Measurements from ENCODE around the gene JAZF1.
"Not testable (repeated sequence)": the region's sequence is repeated elsewhere in the genome, so short reads cannot be mapped to it uniquely, and the experiment has no call there.

The JAZF1 gene

GRCh38 chr7:28015169-28015568 lies 165.4 kb downstream of the JAZF1 start:
- H3K27ac ChIP-seq: no peak overlapping the region
- no peak for TF ChIP-seq ZFX (IDR thresholded peaks at IDR 0.05; ENCODE audit: borderline replicate concordance)
- TF ChIP-seq CTCF (IDR thresholded peaks at IDR 0.05): no peak

DNA sequence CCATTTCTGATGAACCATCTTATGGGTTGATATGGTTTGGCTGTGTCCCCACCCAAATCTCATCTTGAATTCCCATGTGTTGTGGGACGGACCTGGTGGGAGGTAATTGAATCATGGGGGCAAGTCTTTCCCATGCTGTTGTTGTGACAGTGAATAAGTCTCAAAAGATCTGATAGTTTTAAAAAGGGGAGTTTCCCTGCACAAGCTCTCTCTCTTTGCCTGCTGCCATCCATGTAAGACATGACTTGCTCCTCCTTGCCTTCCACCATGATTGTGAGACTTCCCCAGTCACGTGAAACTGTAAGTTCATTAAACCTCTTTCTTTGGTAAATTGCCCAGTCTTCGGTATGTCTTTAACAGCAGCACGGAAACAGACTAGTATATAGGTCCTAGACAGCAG lies 166.3 kb downstream of the JAZF1 start:
- H3K27ac ChIP-seq: not testable (repeated sequence)

- H3K27ac ChIP-seq: no peak overlapping the region
- no peak for TF ChIP-seq ZFX (IDR thresholded peaks at IDR 0.05; ENCODE audit: borderline replicate concordance)
Observed at GRCh38 chr7:28013441-28013840, 167.2 kb downstream of the JAZF1 start.

GRCh38 chr7:28013019-28013418 lies 167.6 kb downstream of the JAZF1 start:
- no peak for TF ChIP-seq ZFX (IDR thresholded peaks at IDR 0.05; ENCODE audit: borderline replicate concordance)
- no peak for TF ChIP-seq CTCF (IDR thresholded peaks at IDR 0.05)
- no peak overlapping the region for H3K27ac ChIP-seq

DNA sequence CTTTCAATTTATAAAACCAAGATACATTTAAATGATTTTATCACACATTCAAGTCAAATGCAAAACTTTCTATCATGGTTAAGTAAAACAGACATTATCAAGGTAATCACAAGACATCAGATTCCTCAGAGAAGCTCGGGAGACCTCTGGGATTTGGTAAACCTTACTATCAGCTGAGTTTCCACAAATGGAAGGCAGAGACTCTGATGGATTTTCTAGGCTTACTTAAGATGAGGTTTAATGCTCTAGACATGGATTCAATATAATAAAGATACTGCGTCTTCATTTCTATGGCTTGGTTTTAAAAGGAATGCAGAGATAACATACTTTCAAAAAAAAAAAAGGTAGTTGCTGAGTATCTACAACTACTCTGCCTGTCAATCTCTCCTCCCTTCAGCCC lies 171.7 kb downstream of the JAZF1 start:
- no peak overlapping the region for H3K27ac ChIP-seq
- TF ChIP-seq CTCF (IDR thresholded peaks at IDR 0.05) (no peak), ZFX (IDR thresholded peaks at IDR 0.05; ENCODE audit: borderline replicate concordance) (no peak)

DNA sequence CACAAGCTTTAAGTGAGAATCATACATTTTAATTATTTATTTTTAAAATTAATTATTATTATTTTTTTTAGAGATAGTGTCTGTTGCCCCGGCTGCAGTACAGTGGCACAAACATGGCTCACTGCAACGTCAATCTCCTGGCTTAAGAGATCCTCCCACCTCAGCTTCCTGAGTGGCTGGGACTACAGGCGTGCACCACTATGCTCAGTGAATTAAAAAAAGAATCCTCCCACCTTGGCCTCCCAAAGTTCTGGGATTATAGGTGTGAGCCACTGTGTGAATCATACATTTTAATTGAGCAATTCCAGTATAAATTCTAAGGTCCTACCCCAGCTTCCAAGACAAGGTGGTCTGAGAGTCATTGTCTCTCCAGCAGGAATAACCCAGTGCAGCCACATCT lies 172.4 kb downstream of the JAZF1 start:
- H3K27ac ChIP-seq: no peak overlapping the region
- TF ChIP-seq CTCF (IDR thresholded peaks at IDR 0.05) (no peak), ZFX (IDR thresholded peaks at IDR 0.05; ENCODE audit: borderline replicate concordance) (no peak)

DNA sequence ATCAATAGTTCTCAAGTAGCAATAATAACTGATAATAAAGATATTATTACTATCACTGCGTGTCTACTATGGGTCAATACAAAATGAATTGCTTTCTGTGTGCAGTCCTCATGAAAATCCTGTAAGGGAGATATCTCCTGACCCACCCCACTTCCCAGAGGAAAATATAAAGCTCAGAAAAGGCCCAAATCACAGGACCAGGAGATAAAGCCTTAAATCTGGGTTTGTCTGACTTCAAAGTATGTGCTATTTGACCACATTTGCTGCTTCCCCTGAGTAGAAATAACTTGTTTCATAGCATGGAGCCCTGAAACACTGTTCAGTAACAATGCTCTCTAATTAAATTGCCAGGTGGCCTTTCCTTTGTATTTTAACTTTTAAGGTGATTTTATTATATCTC lies 174.1 kb downstream of the JAZF1 start:
- H3K27ac ChIP-seq: no peak overlapping the region
- no peak for TF ChIP-seq ZFX (IDR thresholded peaks at IDR 0.05; ENCODE audit: borderline replicate concordance)
- TF ChIP-seq CTCF (IDR thresholded peaks at IDR 0.05): no peak

GRCh38 chr7:28005847-28006231 lies 174.8 kb downstream of the JAZF1 start:
- TF ChIP-seq CTCF (IDR thresholded peaks at IDR 0.05) (no peak), ZFX (IDR thresholded peaks at IDR 0.05; ENCODE audit: borderline replicate concordance) (no peak)

More at GRCh38 chr7:28005847-28006231, 174.8 kb downstream of the JAZF1 start:
- no peak overlapping the region for H3K27ac ChIP-seq

All from 22Rv1 (cell line).